NK-92 (cell line): ENCODE results near the gene MLN.

Experiments
- DNase-seq: peaks from one replicate; lab custom pipeline; 2025; ENCODE audit not compliant: unreplicated experiment; lab: John Stamatoyannopoulos, UW

The MLN gene, protein sequence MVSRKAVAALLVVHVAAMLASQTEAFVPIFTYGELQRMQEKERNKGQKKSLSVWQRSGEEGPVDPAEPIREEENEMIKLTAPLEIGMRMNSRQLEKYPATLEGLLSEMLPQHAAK

DNA sequence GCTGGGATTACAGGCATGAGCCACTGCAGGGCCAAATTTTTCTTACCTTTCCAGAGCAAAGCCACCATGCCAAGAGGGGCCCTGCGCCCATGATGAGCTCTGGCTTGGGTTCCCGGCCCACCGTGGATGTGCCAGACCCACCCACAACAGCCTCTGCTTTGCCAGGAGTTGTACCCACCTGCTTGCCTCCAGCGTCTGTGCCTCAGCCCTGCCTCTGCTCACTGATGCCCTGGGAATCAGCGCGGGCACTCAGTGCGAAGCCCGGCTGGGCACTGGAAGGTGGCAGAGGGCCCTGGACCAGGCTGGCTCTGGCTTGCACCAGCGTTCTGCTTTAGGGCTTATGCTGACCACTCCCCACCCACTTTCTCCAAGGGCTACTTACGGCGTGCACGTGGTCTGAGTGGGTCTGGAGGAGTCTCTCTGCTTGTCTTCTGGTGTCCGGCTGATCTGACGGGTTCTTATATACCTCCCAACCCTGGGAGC lies at the start of gene MLN:
Gene MLN, minus strand, starts transcription at position 433 of the 483 bp plus-strand sequence. CDS start 2,840 bp downstream, outside the sequence.
- DNase-seq, result no peak

DNA sequence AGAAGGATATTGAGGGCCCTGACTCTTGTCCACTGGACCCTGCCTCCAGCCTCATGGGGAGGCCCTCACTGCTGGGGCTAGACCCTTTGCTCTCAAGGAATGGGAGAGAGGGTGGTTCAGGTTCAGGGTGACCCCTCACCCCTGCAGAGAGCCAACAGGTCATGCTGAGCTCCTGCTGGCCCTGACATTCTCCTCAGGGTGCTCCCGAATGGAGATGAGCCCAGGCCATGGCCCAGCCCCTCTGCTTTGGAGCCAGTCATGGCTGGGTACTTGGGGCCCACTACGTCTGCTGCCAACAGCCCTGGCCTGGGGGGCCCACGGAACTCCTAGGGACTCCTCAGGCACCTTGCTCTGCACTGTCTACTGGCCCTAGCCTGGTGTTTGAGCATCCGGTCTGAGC lies 49.2 kb upstream of the MLN start:
- no peak for DNase-seq

DNA sequence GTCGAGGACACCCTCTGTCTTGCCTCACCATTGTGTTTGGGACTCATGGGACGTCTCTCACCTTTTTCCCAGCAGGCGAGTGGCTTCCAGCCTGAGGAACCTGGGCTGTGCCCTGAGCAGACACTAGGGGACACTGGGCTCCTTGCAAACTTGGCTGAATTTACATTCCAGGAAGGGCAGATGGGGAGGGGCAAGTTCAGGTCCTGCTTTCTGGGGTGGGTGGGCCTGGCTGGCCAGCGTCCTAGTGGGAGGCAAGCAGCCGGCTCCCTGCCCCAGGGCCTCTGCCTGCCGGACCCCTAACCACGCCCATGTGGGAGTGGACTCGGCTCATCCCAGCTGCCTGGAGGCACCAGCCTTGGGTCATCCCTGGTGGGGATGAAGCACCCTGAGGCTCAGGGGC lies 48.2 kb upstream of the MLN start:
- DNase-seq, result no peak

DNA sequence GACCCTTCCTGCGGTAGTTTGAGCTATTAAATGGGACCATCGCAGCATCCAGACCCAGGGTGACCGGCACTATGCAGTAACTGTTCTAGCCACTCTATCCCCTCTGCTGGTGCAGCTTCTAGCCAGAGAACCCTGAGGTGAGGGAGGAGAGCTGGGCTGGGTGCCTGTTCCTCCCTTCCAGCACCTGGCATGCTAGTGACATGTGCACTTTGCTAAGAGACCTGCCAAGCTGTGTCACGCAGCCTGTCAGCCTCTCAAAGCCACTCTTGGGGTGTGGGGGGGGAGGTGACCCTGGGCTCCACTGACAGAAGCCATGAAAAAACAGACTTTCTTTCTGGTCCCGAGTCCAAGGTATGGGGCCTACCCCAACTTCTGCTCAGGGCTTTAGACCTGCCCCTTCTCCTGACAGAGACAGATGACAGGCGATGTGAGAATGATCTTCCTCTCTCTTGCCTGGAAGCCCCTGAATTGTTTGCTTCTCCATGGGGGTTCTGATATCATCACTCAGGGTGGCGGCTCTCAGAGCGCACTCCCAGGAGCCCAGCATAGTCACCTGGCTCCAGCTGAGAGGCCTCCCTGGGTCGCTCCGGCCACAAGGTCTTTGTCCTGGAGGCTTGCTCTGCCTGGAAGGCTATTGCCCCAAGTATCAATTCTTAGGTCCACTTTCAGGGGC lies 47.2 kb upstream of the MLN start:
- DNase-seq, result no peak

DNA sequence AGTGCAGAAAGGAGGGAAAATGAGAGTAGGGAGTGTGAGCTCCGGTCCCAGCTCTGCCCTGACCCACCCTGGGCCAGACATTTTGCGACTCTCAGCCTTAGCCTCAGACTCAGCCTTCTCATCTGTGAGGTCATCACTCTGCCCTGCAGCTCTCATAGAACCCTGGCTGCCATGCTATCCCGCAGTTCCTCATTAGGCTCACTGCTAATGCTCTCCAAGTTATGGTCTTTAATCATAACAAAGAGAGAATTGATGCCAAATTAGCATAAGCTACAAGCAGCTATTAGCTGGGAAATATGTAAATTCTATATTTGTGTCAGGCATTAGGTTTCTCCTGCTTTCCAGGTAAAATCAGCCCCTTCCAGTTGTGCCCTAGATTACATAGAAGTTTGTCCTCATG lies 46.5 kb upstream of the MLN start:
- DNase-seq, result no peak

DNA sequence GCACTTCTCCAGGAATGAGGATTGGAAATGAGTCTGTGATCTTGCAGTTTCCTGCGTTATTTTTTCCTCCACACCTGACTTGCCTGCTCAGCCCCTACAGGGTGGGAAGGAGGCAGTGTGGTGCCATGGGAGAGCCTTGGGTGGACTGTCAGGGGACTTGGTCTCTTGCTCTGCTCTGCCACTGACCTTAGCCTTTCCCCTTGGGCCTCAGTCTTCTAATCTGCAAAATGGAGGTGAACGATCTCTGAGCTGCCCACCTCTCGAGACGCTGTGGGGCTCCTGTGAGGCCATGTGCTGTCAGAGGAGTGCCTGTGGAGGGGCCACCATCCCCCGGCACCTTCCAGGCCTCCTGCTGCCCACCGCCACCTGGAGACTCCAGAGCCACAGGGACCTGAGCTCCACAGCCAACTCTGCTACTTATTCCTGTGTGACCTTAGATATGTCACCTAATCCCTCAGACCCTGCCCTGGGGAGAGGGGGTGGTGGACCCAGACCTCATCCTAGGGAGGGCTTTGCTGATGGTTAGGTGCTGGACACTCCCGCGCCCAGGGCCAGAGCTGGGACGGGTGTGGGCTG lies 45.8 kb upstream of the MLN start:
- DNase-seq, result no peak

DNA sequence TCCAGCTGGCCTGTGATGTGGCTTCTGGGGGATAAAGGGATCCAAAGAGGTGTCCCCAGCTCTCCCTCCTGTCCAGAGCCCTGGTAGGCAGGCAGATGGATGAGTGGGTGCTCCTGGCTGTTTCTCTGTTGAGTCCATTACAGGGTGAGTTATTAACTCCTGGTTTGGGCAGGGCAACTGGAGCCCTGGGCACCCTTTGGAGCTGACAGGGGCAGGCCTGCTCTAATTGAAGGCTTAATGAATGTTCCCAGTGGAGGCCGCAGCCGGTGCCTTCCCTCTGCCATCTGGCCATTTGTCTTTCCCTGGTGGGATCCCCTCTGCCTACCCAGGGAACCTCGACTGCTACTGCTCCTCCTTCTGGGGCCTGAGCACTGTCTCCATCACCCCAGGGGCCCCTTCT lies 44.7 kb upstream of the MLN start:
- DNase-seq, result no peak

DNA sequence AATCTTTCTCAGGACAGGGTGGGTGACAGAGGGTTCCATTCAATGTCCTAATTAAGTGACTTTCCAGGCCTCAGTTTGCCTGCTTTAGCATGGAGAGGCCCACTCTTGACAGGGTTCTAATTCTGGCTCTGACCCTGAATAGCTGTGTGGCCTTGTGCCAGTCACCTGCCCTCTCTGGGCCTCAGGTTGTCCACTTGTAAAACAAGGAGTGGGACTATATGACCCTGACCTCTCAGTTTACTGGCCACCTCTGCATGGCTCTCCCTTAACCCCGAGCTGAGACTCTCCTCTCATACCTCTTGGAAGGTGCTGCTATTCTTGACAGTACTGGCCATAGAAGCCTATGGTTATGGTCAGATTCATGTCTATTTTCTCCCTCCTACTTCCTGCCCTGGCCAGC lies 44.1 kb upstream of the MLN start:
- no peak for DNase-seq

DNA sequence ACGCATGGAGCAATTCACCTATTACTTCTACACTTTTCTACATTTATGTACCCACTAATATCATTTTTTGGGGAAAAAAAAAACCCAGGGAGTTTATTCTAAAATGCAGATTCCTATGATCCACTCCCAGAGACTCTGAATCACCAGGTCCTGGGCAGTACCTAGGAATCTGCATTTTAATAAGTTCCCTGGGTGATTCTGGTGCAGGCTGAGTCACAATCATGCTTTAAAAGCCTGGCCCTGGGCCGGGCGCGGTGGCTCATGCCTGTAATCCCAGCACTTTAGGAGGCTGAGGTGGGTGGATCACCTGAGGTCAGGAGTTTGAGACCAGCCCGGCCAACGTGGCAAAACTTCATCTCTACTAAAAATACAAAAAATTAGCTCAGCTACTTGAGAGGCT lies 43.3 kb upstream of the MLN start:
- DNase-seq, result no peak

DNA sequence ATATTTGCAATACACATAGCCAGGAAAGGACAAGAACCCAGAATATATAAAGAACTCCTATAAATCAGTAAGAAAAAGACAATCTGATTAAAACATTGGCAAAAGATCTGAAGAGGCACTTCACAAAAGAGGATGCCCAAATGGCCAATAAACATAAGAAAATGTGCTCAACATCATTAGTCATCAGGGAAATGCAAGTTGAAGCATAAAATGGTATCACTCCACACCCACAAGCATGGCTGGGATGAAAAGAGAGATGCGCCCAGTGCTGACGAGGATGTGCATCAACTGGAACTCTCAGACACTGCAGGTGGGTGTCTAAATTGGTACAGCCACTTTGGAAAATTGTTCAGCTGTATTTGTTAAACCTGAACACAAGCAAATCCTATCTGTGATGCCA lies 42.4 kb upstream of the MLN start:
- no peak for DNase-seq

DNA sequence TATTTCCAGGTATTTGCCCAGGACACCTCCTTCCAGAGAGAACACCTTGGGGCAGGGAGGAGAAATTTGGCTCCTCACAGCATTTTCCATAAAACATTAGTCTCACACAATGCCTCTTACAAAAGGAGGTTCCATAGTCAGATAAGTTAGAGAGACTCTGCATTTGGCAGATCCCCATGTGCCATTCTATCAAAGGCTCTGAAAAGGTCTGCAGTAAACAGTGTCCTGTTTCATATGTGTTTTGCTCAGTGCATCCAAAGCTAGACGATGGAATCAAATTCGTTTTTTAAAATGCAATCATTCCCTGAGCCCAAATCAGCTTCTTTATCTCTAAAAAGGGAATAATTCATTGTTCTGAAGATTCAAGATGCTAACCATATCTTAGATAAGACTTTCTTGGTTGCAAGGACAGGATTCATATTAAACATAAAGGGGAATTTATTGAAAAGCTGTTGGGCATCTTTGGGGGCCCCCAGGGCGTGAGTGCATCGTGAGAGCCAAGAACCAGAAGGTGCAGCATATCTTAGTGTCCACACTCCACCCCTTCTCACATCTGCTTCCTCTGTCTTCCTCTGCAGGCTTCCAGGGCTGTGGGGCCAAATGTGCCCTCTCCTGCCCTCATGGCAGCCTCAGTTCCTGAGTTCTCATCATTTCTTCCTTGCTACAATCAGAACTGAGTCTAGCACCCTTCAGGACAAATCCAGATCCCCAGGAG lies 41.4 kb upstream of the MLN start:
- no peak for DNase-seq

DNA sequence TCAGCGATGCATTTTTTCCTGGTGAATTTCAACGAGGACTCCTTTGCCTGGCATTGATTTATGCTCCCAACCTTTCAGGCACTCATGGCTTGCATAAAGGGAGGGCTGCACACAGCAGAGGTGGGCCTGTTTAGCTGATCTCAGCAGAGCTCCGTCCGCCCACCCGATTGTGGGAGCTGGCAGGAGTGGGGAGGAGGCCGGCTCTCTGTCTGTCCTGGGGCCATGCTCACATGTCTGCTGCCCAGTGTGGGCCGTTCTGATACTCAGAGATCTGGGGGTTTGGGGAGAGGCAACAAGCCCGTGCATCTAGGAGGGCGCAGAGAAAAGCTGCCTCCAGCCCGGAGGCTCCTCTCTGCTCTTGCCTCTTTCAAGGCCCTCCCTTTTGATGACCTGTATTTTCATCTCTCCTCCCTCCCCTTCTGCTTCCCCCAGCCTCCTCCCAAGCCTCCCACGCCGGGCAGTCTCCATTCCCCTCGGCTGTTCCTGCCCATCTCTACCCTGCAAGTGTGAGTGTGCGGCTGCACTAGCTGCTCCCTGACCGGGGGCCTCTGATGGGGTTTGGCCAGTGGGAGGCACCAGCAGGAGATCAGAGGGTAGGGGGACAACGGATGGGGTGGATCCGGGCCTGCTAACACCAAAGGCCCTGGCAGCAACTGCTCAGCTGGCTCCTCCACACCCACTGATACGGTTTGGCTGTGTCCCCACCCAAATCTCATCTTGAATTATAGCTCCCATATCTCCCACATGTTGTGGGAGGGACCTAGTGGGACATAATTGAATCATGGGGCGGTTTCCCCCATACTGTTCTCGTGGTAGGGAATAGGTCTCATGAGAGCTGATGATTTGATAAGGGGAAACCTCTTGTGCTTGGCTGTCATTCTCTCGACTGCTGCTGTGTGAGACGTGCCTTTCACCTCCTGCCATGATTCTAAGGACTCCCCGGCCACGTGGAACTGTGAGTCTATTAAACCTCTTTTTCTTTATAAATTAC lies 39.6 kb upstream of the MLN start:
- DNase-seq, result no peak

DNA sequence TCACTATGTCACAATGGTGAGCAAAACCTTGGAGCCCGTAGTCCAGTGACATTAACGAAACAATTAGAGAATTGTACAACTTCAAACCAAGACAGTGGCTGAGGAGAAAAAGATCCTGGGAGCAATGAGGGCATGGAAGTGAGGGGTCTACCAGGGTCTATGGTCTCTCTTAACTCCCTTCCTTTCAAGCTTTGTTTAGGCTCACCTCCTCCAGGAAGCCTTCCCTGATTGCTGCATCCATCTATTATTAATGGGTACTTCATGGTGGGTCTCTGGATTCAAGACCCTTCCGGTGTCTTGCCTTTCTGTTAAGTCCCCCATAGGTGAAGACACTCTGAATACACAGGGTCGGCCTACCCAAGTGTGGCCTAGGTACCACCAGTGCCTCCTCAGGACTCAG lies 38.1 kb upstream of the MLN start:
- DNase-seq, result no peak

DNA sequence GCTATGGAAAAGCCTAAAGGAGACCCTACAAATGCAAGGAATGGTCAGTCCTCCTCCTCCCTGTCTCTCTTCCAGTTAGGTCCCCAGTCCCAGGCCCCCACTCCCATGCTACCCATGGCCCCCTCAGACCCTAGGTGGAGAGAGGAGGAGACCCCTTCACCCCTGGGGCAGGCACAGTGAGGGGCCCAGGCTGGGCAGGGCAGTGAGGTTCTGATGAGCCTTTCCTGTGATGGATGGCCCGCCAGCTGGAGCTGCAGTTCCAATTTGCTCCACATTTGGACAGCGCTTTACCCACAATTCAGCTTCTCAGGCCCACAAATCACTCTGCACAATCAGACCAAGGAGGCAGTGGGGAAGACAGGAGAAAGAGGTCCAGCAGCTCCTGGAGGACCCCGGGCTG lies 37.3 kb upstream of the MLN start:
- no peak for DNase-seq

DNA sequence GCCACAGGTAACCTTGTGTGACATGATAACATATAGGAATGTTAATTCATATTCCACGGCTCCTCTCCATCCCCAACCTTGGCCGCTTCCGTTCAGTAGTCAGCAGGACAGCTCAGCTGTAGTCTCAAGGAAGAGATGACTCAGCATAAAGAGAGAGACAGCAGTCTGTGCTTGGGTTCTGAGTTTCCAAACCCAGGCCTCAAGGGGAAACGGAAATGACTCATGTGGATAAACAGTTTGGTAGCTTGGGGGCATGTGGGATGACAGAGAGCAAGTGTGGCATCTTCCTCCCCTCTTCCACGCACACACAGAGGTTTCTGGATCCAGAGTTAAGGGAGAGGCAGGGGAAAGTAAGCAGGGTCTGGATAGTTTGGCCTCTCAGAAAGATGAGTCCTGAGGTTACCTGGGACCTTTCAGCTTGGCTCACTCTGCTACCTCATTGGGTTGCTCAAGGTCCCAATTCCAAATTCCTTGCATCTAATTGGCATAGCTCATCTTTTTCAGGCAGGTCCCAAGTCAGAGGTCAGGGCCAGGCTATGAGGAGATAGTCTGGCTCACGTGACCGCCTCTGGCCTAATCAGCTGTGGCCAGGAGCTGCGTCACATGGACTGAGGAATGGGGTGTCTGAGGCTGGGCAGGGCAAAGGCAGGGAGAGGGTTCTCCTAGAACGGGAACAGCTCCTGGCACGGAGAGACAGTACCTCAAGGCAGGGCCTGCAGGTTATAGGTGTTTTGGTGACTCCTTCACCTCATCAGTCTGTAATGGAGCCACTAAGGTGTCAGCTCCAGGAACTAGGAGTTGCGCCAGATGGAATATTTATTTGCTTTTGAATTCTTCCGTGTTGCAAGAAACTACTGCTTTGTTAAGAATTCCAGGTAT lies 36.5 kb upstream of the MLN start:
- DNase-seq, result no peak

DNA sequence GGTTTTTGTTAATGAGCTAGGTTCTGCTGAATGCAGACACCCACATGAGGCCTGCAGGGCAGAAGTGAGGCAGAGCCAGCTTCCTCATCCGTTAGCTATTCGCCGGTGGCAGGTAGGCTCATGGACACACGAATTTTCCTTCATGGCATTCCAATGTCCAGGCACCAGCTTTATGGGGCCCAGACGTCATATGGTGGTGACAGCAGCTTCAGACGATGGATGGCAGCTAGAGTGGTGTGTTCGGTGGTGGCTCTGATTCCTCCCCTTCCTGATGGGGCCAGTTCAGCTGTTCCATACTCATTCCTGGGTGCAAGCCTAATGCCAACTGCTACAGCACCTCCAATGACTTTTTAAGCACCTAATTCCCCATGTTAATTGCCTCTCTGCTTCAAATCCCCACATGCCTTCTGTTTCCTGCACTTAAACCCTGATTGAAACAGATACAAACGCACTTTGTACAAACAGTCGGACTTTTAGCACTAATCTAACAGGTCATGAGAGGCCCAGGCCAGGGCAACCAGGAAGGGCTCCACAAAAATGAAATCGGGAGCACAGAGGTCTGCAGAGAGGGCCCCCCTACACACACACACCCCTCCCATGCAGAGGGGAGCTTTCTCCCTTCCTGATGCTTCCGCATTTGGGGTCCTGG lies 35.7 kb upstream of the MLN start:
- no peak for DNase-seq

DNA sequence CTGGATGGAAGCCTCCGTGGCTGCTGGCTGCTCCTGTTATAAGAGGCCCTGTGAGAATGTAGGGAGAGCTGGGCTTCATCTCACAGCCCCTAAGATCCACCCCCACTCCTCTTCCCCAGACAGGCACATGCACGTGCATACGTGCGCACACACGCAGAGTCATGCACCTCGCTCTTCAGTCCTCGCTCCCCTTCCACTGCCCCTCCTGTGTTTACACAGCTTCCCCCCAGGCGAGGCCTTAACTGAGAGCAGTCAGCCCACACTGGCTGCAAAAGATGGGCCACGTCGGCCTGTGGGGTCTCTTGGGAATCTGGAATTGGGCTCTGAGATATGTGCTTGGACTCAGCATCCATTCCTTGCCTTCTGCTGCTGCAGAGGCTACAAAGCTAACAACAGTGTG lies 35.2 kb upstream of the MLN start:
- no peak for DNase-seq

DNA sequence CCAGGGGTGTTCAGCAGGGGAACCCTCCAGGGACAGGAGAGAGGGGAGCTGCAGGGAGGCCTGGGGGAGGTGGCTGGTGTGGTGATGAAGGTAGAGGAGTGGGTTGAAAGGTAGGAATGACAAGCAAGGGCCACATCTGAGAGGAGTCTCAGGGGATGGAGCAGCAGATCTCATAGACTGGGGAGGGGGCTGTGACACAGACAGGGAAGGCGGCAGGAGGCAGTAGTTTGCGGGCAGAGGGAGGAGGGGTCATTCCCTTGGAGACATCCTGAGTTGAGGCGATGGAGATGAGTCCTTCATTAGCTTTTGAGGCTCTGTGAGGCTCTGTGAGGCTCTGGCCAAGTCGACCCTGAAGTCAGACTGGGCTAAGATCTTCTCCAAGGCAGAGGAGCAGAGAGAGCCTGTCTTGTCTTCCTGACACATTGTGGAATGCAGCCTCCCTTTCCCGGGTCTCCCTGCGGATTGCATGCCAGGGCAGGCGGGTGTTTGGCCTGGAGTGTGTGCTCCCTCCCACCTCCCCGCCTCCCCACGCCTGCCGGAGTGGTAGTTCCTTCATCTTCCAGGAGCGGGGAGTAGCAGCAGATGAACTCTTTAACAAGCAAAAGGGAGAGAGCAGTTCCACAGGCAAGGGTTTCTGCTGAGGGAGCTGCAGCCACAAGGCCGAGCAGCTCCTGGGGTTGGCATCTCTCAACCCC lies 34.3 kb upstream of the MLN start:
- no peak for DNase-seq
